ENCODE measurements around the gene HOXA5.

Gene HOXA5

GRCh38 chr7:27095897-27096767, 47.3 kb downstream of the HOXA5 start, which contains the start of gene HOXA1:
HOXA1 (minus strand) TSS chr7:27096000; CDS start chr7:27095912, 88 bp downstream.
- Mint-ChIP-seq H3K27ac (peak within 1 kb of the TSS; percentile 99 to 100 (median 99)), H3K4me1 (peaks cover 82% of the 10 kb centered on the region), H3K27me3 (ENCODE audit: low read depth) (peaks cover 31% of the 10 kb centered on the region), H3K9me3 (no peaks in the 10 kb centered on the region), H3K36me3 (ENCODE audit: low read depth) (peaks cover 23% of the 10 kb centered on the region), H3K4me3 (peak within 1 kb of the TSS; percentile 94 to 97 (median 96))
- no peak for TF ChIP-seq CTCF (IDR thresholded peaks at IDR 0.05; ENCODE audit: unreplicated experiment in 3 of 3)

GRCh38 chr7:27095050-27095896, 48.2 kb downstream of the HOXA5 start:
- Mint-ChIP-seq H3K27me3 (ENCODE audit: low read depth) (peaks cover 29% of the 10 kb centered on the region), H3K4me1 (peaks cover 82% of the 10 kb centered on the region), H3K36me3 (ENCODE audit: low read depth) (peaks cover 14% of the 10 kb centered on the region), H3K9me3 (no peaks in the 10 kb centered on the region), H3K27ac (peak overlapping the region; percentile 87 to 100 (median 99)), H3K4me3 (peak overlapping the region; percentile 94 to 97 (median 96))
- TF ChIP-seq CTCF (IDR thresholded peaks at IDR 0.05; ENCODE audit: unreplicated experiment in 3 of 3): no peak

GRCh38 chr7:27094304-27095049, 49.0 kb downstream of the HOXA5 start:
- H3K9me3 Mint-ChIP-seq: no peaks in the 10 kb centered on the region
- H3K4me3 Mint-ChIP-seq: peak overlapping the region; percentile 94 to 97 (median 96)
- TF ChIP-seq CTCF (IDR thresholded peaks at IDR 0.05; ENCODE audit: unreplicated experiment in 3 of 3): no peak
- peaks cover 75% of the 10 kb centered on the region for H3K4me1 Mint-ChIP-seq
- peak overlapping the region in 2 of 3 experiments; percentile 87 to 100 for H3K27ac Mint-ChIP-seq
- peaks cover 6% of the 10 kb centered on the region for H3K36me3 Mint-ChIP-seq (ENCODE audit: low read depth)
- peaks cover 30% of the 10 kb centered on the region for H3K27me3 Mint-ChIP-seq (ENCODE audit: low read depth)

- Mint-ChIP-seq H3K4me3 (peak overlapping the region; percentile 62 to 67 (median 66)), H3K9me3 (no peaks in the 10 kb centered on the region), H3K36me3 (ENCODE audit: low read depth) (no peaks in the 10 kb centered on the region), H3K27me3 (ENCODE audit: low read depth) (peaks cover 32% of the 10 kb centered on the region), H3K4me1 (peaks cover 64% of the 10 kb centered on the region), H3K27ac (peak overlapping the region in 1 of 3 experiments; percentile 15)
- TF ChIP-seq CTCF (IDR thresholded peaks at IDR 0.05; ENCODE audit: unreplicated experiment in 3 of 3): no peak
Observed at GRCh38 chr7:27093184-27093895, 50.1 kb downstream of the HOXA5 start.

GRCh38 chr7:27092819-27093110, 50.7 kb downstream of the HOXA5 start:
- Mint-ChIP-seq H3K4me3 (peak overlapping the region; percentile 24 to 65 (median 43)), H3K27me3 (ENCODE audit: low read depth) (peaks cover 32% of the 10 kb centered on the region), H3K4me1 (peaks cover 62% of the 10 kb centered on the region), H3K9me3 (no peaks in the 10 kb centered on the region), H3K36me3 (ENCODE audit: low read depth) (no peaks in the 10 kb centered on the region), H3K27ac (peak overlapping the region; percentile 34 to 75 (median 62))
- TF ChIP-seq CTCF (IDR thresholded peaks at IDR 0.05; ENCODE audit: unreplicated experiment in 3 of 3): no peak

Measured in nephron (organoid).